ENCODE data around the gene SYCP1.
"Not testable (repeated sequence)": the region's sequence is repeated elsewhere in the genome, so short reads cannot be mapped to it uniquely, and the experiment has no call there.

Gene SYCP1

GRCh38 chr1:114853584-114853983 lies 1.1 kb upstream of the SYCP1 start:
- H3K27me3 ChIP-seq (ENCODE audit: control insufficient read depth in 1 of 2, insufficient read depth in 2 of 2, low read length in 2 of 2), result peaks cover 10 to 16% of the 10 kb centered on the region in 2 donors
- no peaks in the 10 kb centered on the region for H3K36me3 ChIP-seq (ENCODE audit: control insufficient read depth in 1 of 2, insufficient read depth in 2 of 2, low read length in 2 of 2)
- no peak overlapping the region for H3K27ac ChIP-seq (ENCODE audit: low read depth, low read length)
- no peak overlapping the region for H3K9ac ChIP-seq (ENCODE audit: low read depth in 1 of 2, low read length in 2 of 2)
- no peaks in the 10 kb centered on the region for H3K4me1 ChIP-seq (ENCODE audit: control insufficient read depth in 1 of 2, insufficient read depth in 2 of 2, low read length in 2 of 2)
- no peak overlapping the region for H3K4me3 ChIP-seq (ENCODE audit: low read depth in 1 of 2, low read length in 2 of 2)
- H3K9me3 ChIP-seq (ENCODE audit: control insufficient read depth in 1 of 2, low read length in 2 of 2), result no peaks in the 10 kb centered on the region

GRCh38 chr1:114861384-114861783 lies 6.7 kb downstream of the SYCP1 start:
- Histone ChIP-seq H3K9ac (ENCODE audit: low read depth in 1 of 2, low read length in 2 of 2) (no peak overlapping the region), H3K27me3 (ENCODE audit: control insufficient read depth in 1 of 2, insufficient read depth in 2 of 2, low read length in 2 of 2) (no peaks in the 10 kb centered on the region), H3K27ac (ENCODE audit: low read depth, low read length) (no peak overlapping the region), H3K4me1 (ENCODE audit: control insufficient read depth in 1 of 2, insufficient read depth in 2 of 2, low read length in 2 of 2) (no peaks in the 10 kb centered on the region), H3K4me3 (ENCODE audit: low read depth in 1 of 2, low read length in 2 of 2) (no peak overlapping the region), H3K9me3 (ENCODE audit: control insufficient read depth in 1 of 2, low read length in 2 of 2) (no peaks in the 10 kb centered on the region), H3K36me3 (ENCODE audit: control insufficient read depth in 1 of 2, insufficient read depth in 2 of 2, low read length in 2 of 2) (no peaks in the 10 kb centered on the region)

DNA sequence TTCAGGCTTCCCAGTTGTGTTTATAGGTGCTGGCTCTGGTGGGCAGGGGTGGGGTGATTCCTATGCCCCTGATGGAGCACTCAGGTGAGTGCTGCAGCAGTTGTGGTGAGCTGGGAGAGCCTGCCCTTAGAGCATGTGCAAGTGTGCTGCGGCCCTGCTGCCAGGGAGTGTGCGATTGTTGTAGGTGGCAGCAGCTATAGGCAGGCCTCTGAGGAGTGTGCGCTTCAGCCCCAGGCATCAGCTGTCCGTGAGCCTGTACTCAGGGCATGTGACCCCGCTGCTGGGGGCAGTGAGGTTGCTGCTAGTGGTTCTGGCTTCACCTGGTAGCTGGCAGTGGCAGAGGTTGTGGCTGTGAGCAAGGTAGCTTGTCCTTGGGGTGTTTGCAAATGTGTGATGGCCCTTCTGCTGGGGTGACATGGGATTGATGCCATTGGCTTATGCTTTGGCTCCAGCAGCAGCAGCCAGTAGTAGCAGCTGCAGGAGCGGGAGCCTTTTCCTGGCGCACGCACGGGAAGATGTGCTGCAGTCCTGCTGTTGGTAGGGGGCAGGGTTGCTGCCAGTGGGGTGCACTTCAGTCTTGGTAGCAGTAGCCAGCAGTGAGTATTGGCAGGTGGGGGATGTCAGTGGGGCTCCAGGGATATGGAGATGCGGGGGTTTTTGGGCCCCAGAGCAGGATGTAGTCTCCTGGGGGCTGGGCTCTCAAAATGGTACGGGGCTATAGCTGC lies 37.7 kb downstream of the SYCP1 start:
- Histone ChIP-seq H3K36me3 (ENCODE audit: control insufficient read depth in 1 of 2, insufficient read depth in 2 of 2, low read length in 2 of 2) (no peaks in the 10 kb centered on the region), H3K27me3 (ENCODE audit: control insufficient read depth in 1 of 2, insufficient read depth in 2 of 2, low read length in 2 of 2) (peaks cover 3 to 4% of the 10 kb centered on the region in 2 donors), H3K9me3 (ENCODE audit: control insufficient read depth in 1 of 2, low read length in 2 of 2) (no peaks in the 10 kb centered on the region), H3K27ac (ENCODE audit: low read depth, low read length) (no peak overlapping the region), H3K9ac (ENCODE audit: low read depth in 1 of 2, low read length in 2 of 2) (no peak overlapping the region), H3K4me1 (ENCODE audit: control insufficient read depth in 1 of 2, insufficient read depth in 2 of 2, low read length in 2 of 2) (no peaks in the 10 kb centered on the region), H3K4me3 (ENCODE audit: low read depth in 1 of 2, low read length in 2 of 2) (no peak overlapping the region)

GRCh38 chr1:114896795-114897194 lies 42.1 kb downstream of the SYCP1 start:
- Histone ChIP-seq H3K9ac (ENCODE audit: low read depth in 1 of 2, low read length in 2 of 2) (no peak overlapping the region), H3K27ac (ENCODE audit: low read depth, low read length) (no peak overlapping the region), H3K36me3 (ENCODE audit: control insufficient read depth in 1 of 2, insufficient read depth in 2 of 2, low read length in 2 of 2) (no peaks in the 10 kb centered on the region), H3K27me3 (ENCODE audit: control insufficient read depth in 1 of 2, insufficient read depth in 2 of 2, low read length in 2 of 2) (peaks cover 3 to 4% of the 10 kb centered on the region in 2 donors), H3K4me1 (ENCODE audit: control insufficient read depth in 1 of 2, insufficient read depth in 2 of 2, low read length in 2 of 2) (no peaks in the 10 kb centered on the region), H3K4me3 (ENCODE audit: low read depth in 1 of 2, low read length in 2 of 2) (no peak overlapping the region), H3K9me3 (ENCODE audit: control insufficient read depth in 1 of 2, low read length in 2 of 2) (no peaks in the 10 kb centered on the region)

GRCh38 chr1:114901814-114902213 lies 47.2 kb downstream of the SYCP1 start:
- no peaks in the 10 kb centered on the region for H3K4me1 ChIP-seq (ENCODE audit: control insufficient read depth in 1 of 2, insufficient read depth in 2 of 2, low read length in 2 of 2)
- peaks cover 0 to 3% of the 10 kb centered on the region in 2 donors for H3K9me3 ChIP-seq (ENCODE audit: control insufficient read depth in 1 of 2, low read length in 2 of 2)
- H3K36me3 ChIP-seq (ENCODE audit: control insufficient read depth in 1 of 2, insufficient read depth in 2 of 2, low read length in 2 of 2), result no peaks in the 10 kb centered on the region
- H3K9ac ChIP-seq (ENCODE audit: low read depth in 1 of 2, low read length in 2 of 2), result no peak overlapping the region
- H3K4me3 ChIP-seq (ENCODE audit: low read depth in 1 of 2, low read length in 2 of 2), result no peak overlapping the region
- H3K27me3 ChIP-seq (ENCODE audit: control insufficient read depth in 1 of 2, insufficient read depth in 2 of 2, low read length in 2 of 2), result no peaks in the 10 kb centered on the region
- H3K27ac ChIP-seq (ENCODE audit: low read depth, low read length), result no peak overlapping the region

DNA sequence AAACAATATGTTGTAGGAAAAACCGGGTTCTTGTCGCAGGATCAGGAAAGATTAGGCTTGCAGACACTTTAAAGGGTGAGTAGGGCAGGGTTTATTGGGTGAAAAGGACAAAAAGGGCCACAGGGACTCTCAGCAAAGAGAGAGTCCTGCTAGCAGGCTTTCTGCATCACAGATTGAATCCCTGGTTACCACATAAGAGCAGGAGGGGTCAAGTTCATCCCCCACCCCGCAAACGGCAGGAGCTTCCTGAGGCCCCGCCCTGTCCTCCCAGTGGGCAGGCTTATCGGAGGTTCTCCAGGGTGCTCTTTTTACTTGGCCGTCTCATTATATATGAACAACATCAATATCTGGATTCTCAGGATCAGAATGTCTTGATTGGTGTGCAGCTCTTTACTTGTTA lies 47.7 kb downstream of the SYCP1 start:
- Histone ChIP-seq H3K27ac (ENCODE audit: low read depth, low read length) (no peak overlapping the region), H3K4me3 (ENCODE audit: low read depth in 1 of 2, low read length in 2 of 2) (no peak overlapping the region), H3K9me3 (ENCODE audit: control insufficient read depth in 1 of 2, low read length in 2 of 2) (peaks cover 0 to 3% of the 10 kb centered on the region in 2 donors), H3K36me3 (ENCODE audit: control insufficient read depth in 1 of 2, insufficient read depth in 2 of 2, low read length in 2 of 2) (no peaks in the 10 kb centered on the region), H3K9ac (ENCODE audit: low read depth in 1 of 2, low read length in 2 of 2) (no peak overlapping the region), H3K4me1 (ENCODE audit: control insufficient read depth in 1 of 2, insufficient read depth in 2 of 2, low read length in 2 of 2) (no peaks in the 10 kb centered on the region), H3K27me3 (ENCODE audit: control insufficient read depth in 1 of 2, insufficient read depth in 2 of 2, low read length in 2 of 2) (no peaks in the 10 kb centered on the region)

GRCh38 chr1:114903480-114903879 lies 48.8 kb downstream of the SYCP1 start:
- Histone ChIP-seq H3K4me3 (ENCODE audit: low read depth in 1 of 2, low read length in 2 of 2) (no peak overlapping the region), H3K9ac (ENCODE audit: low read depth in 1 of 2, low read length in 2 of 2) (no peak overlapping the region)

GRCh38 chr1:114915720-114916119 lies 61.1 kb downstream of the SYCP1 start:
- H3K9ac ChIP-seq (ENCODE audit: low read depth in 1 of 2, low read length in 2 of 2); H3K27ac ChIP-seq (ENCODE audit: low read depth, low read length); H3K4me1 ChIP-seq (ENCODE audit: control insufficient read depth in 1 of 2, insufficient read depth in 2 of 2, low read length in 2 of 2); H3K36me3 ChIP-seq (ENCODE audit: control insufficient read depth in 1 of 2, insufficient read depth in 2 of 2, low read length in 2 of 2); H3K9me3 ChIP-seq (ENCODE audit: control insufficient read depth in 1 of 2, low read length in 2 of 2); H3K27me3 ChIP-seq (ENCODE audit: control insufficient read depth in 1 of 2, insufficient read depth in 2 of 2, low read length in 2 of 2); H3K4me3 ChIP-seq (ENCODE audit: low read depth in 1 of 2, low read length in 2 of 2): not testable (repeated sequence)

More at GRCh38 chr1:114903480-114903879, 48.8 kb downstream of the SYCP1 start:
- Histone ChIP-seq H3K4me1 (ENCODE audit: control insufficient read depth in 1 of 2, insufficient read depth in 2 of 2, low read length in 2 of 2) (no peaks in the 10 kb centered on the region), H3K27me3 (ENCODE audit: control insufficient read depth in 1 of 2, insufficient read depth in 2 of 2, low read length in 2 of 2) (no peaks in the 10 kb centered on the region), H3K27ac (ENCODE audit: low read depth, low read length) (no peak overlapping the region), H3K36me3 (ENCODE audit: control insufficient read depth in 1 of 2, insufficient read depth in 2 of 2, low read length in 2 of 2) (no peaks in the 10 kb centered on the region), H3K9me3 (ENCODE audit: control insufficient read depth in 1 of 2, low read length in 2 of 2) (peaks cover 0 to 3% of the 10 kb centered on the region in 2 donors)

DNA sequence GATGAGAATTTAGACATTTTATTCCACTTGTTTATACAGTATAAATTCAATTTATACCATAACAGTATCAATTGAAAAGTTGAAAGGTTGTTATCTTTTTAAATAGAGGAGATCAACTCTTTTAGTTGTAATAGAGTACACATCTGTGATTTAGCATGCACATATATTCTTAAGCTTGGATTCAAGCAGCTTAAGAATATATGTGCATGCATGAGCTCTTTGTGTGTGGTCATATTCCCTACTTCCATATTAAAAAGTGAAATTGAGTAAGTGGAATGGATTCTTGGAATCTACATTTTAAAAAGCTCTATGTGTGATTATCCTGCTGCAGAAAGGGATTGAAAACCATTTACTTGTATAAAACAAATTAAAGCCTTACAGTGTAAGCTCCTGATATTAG lies 71.9 kb downstream of the SYCP1 start:
- H3K9ac ChIP-seq (ENCODE audit: low read depth in 1 of 2, low read length in 2 of 2), result no peak overlapping the region
- no peaks in the 10 kb centered on the region for H3K9me3 ChIP-seq (ENCODE audit: control insufficient read depth in 1 of 2, low read length in 2 of 2)
- no peaks in the 10 kb centered on the region for H3K36me3 ChIP-seq (ENCODE audit: control insufficient read depth in 1 of 2, insufficient read depth in 2 of 2, low read length in 2 of 2)
- no peaks in the 10 kb centered on the region for H3K4me1 ChIP-seq (ENCODE audit: control insufficient read depth in 1 of 2, insufficient read depth in 2 of 2, low read length in 2 of 2)
- H3K4me3 ChIP-seq (ENCODE audit: low read depth in 1 of 2, low read length in 2 of 2), result no peak overlapping the region
- H3K27ac ChIP-seq (ENCODE audit: low read depth, low read length), result no peak overlapping the region
- no peaks in the 10 kb centered on the region for H3K27me3 ChIP-seq (ENCODE audit: control insufficient read depth in 1 of 2, insufficient read depth in 2 of 2, low read length in 2 of 2)

GRCh38 chr1:114927401-114927800 lies 72.7 kb downstream of the SYCP1 start:
- no peaks in the 10 kb centered on the region for H3K4me1 ChIP-seq (ENCODE audit: control insufficient read depth in 1 of 2, insufficient read depth in 2 of 2, low read length in 2 of 2)

More at GRCh38 chr1:114927401-114927800, 72.7 kb downstream of the SYCP1 start:
- H3K27me3 ChIP-seq (ENCODE audit: control insufficient read depth in 1 of 2, insufficient read depth in 2 of 2, low read length in 2 of 2), result no peaks in the 10 kb centered on the region
- no peaks in the 10 kb centered on the region for H3K36me3 ChIP-seq (ENCODE audit: control insufficient read depth in 1 of 2, insufficient read depth in 2 of 2, low read length in 2 of 2)
- no peak overlapping the region for H3K4me3 ChIP-seq (ENCODE audit: low read depth in 1 of 2, low read length in 2 of 2)
- H3K9ac ChIP-seq (ENCODE audit: low read depth in 1 of 2, low read length in 2 of 2), result no peak overlapping the region
- no peak overlapping the region for H3K27ac ChIP-seq (ENCODE audit: low read depth, low read length)
- H3K9me3 ChIP-seq (ENCODE audit: control insufficient read depth in 1 of 2, low read length in 2 of 2), result no peaks in the 10 kb centered on the region
